ENCODE data around the gene SORBS2.

SORBS2 gene

GRCh38 chr4:185657183-185657582 is 154.8 kb downstream of the SORBS2 start:
- no peak overlapping the region for H3K4me3 Mint-ChIP-seq
- H3K9me3 Mint-ChIP-seq: no peaks in the 10 kb centered on the region
- H3K36me3 Mint-ChIP-seq (ENCODE audit: low read depth): no peaks in the 10 kb centered on the region
- intact Hi-C loops (cut with micrococcal nuclease): no loop called here
- no peaks in the 10 kb centered on the region for H3K4me1 Mint-ChIP-seq (ENCODE audit: low read depth)
- peaks cover 9% of the 10 kb centered on the region for H3K27me3 Mint-ChIP-seq
- no peak overlapping the region for H3K27ac Mint-ChIP-seq

- Mint-ChIP-seq H3K4me1 (ENCODE audit: low read depth) (no peaks in the 10 kb centered on the region), H3K4me3 (no peak overlapping the region), H3K27ac (no peak overlapping the region), H3K36me3 (ENCODE audit: low read depth) (no peaks in the 10 kb centered on the region), H3K27me3 (peaks cover 7% of the 10 kb centered on the region), H3K9me3 (no peaks in the 10 kb centered on the region)
- intact Hi-C loops (cut with micrococcal nuclease): no loop called here
Measured at GRCh38 chr4:185656467-185656931, 155.5 kb downstream of the SORBS2 start.

GRCh38 chr4:185654965-185655554 is 156.9 kb downstream of the SORBS2 start:
- no peaks in the 10 kb centered on the region for H3K36me3 Mint-ChIP-seq (ENCODE audit: low read depth)
- no peaks in the 10 kb centered on the region for H3K4me1 Mint-ChIP-seq (ENCODE audit: low read depth)
- peaks cover 9% of the 10 kb centered on the region for H3K27me3 Mint-ChIP-seq
- no peaks in the 10 kb centered on the region for H3K9me3 Mint-ChIP-seq
- H3K4me3 Mint-ChIP-seq: no peak overlapping the region
- intact Hi-C loops (cut with micrococcal nuclease): no loop called here
- H3K27ac Mint-ChIP-seq: no peak overlapping the region

GRCh38 chr4:185654311-185654710 is 157.7 kb downstream of the SORBS2 start:
- H3K36me3 Mint-ChIP-seq (ENCODE audit: low read depth): no peaks in the 10 kb centered on the region
- no peak overlapping the region for H3K27ac Mint-ChIP-seq
- intact Hi-C loops (cut with micrococcal nuclease): no loop called here
- no peaks in the 10 kb centered on the region for H3K9me3 Mint-ChIP-seq
- no peaks in the 10 kb centered on the region for H3K4me1 Mint-ChIP-seq (ENCODE audit: low read depth)
- peaks cover 10% of the 10 kb centered on the region for H3K27me3 Mint-ChIP-seq
- H3K4me3 Mint-ChIP-seq: no peak overlapping the region

- Mint-ChIP-seq H3K4me3 (no peak overlapping the region), H3K9me3 (no peaks in the 10 kb centered on the region), H3K36me3 (ENCODE audit: low read depth) (no peaks in the 10 kb centered on the region)
Measured at GRCh38 chr4:185651851-185652250, 160.1 kb downstream of the SORBS2 start.

GRCh38 chr4:185651137-185651677 is 160.8 kb downstream of the SORBS2 start:
- Mint-ChIP-seq H3K36me3 (ENCODE audit: low read depth) (no peaks in the 10 kb centered on the region), H3K9me3 (no peaks in the 10 kb centered on the region), H3K27me3 (peaks cover 7% of the 10 kb centered on the region), H3K4me1 (ENCODE audit: low read depth) (no peaks in the 10 kb centered on the region), H3K27ac (no peak overlapping the region), H3K4me3 (no peak overlapping the region)
- intact Hi-C loops (cut with micrococcal nuclease): no loop called here

More at GRCh38 chr4:185651851-185652250, 160.1 kb downstream of the SORBS2 start:
- Mint-ChIP-seq H3K4me1 (ENCODE audit: low read depth) (no peaks in the 10 kb centered on the region), H3K27ac (no peak overlapping the region), H3K27me3 (peaks cover 10% of the 10 kb centered on the region)
- intact Hi-C loops (cut with micrococcal nuclease): no loop called here

- Mint-ChIP-seq H3K27me3 (peaks cover 7% of the 10 kb centered on the region), H3K27ac (no peak overlapping the region), H3K36me3 (ENCODE audit: low read depth) (no peaks in the 10 kb centered on the region), H3K4me3 (no peak overlapping the region), H3K4me1 (ENCODE audit: low read depth) (no peaks in the 10 kb centered on the region), H3K9me3 (no peaks in the 10 kb centered on the region)
- intact Hi-C loops (cut with micrococcal nuclease): no loop called here
Measured at GRCh38 chr4:185648631-185649030, 163.4 kb downstream of the SORBS2 start.

- Mint-ChIP-seq H3K27ac (no peak overlapping the region), H3K27me3 (peaks cover 6% of the 10 kb centered on the region), H3K4me1 (ENCODE audit: low read depth) (no peaks in the 10 kb centered on the region), H3K36me3 (ENCODE audit: low read depth) (no peaks in the 10 kb centered on the region), H3K9me3 (no peaks in the 10 kb centered on the region), H3K4me3 (no peak overlapping the region)
- intact Hi-C loops (cut with micrococcal nuclease): no loop called here
Measured at GRCh38 chr4:185645403-185645802, 166.6 kb downstream of the SORBS2 start.

- no peak overlapping the region for H3K4me3 Mint-ChIP-seq
- H3K9me3 Mint-ChIP-seq: no peaks in the 10 kb centered on the region
- intact Hi-C loops (cut with micrococcal nuclease): no loop called here
- no peaks in the 10 kb centered on the region for H3K36me3 Mint-ChIP-seq (ENCODE audit: low read depth)
- H3K27me3 Mint-ChIP-seq: peaks cover 8% of the 10 kb centered on the region
- H3K4me1 Mint-ChIP-seq (ENCODE audit: low read depth): no peaks in the 10 kb centered on the region
- H3K27ac Mint-ChIP-seq: no peak overlapping the region
Measured at GRCh38 chr4:185644408-185644807, 167.6 kb downstream of the SORBS2 start.

GRCh38 chr4:185642907-185643306 is 169.1 kb downstream of the SORBS2 start:
- Mint-ChIP-seq H3K4me1 (ENCODE audit: low read depth) (no peaks in the 10 kb centered on the region), H3K27me3 (peaks cover 19% of the 10 kb centered on the region), H3K9me3 (no peaks in the 10 kb centered on the region), H3K27ac (no peak overlapping the region), H3K36me3 (ENCODE audit: low read depth) (no peaks in the 10 kb centered on the region), H3K4me3 (no peak overlapping the region)
- intact Hi-C loops (cut with micrococcal nuclease): no loop called here

- intact Hi-C loops (cut with micrococcal nuclease): loop anchor here (1.0 to 2.0 kb wide), 2 partner anchors 397 to 496 kb away; no protein-coding TSS in a partner anchor
- peaks cover 30% of the 10 kb centered on the region for H3K27me3 Mint-ChIP-seq
Measured at GRCh38 chr4:185640811-185641675, 171.0 kb downstream of the SORBS2 start.

GRCh38 chr4:185638548-185639301 is 173.3 kb downstream of the SORBS2 start:
- H3K9me3 Mint-ChIP-seq: no peaks in the 10 kb centered on the region
- H3K4me3 Mint-ChIP-seq: no peak overlapping the region
- no peaks in the 10 kb centered on the region for H3K36me3 Mint-ChIP-seq (ENCODE audit: low read depth)
- H3K4me1 Mint-ChIP-seq (ENCODE audit: low read depth): no peaks in the 10 kb centered on the region
- H3K27me3 Mint-ChIP-seq: peaks cover 34% of the 10 kb centered on the region
- H3K27ac Mint-ChIP-seq: no peak overlapping the region
- intact Hi-C loops (cut with micrococcal nuclease): no loop called here

More at GRCh38 chr4:185640811-185641675, 171.0 kb downstream of the SORBS2 start:
- H3K36me3 Mint-ChIP-seq (ENCODE audit: low read depth): no peaks in the 10 kb centered on the region
- no peak overlapping the region for H3K27ac Mint-ChIP-seq
- H3K4me1 Mint-ChIP-seq (ENCODE audit: low read depth): no peaks in the 10 kb centered on the region
- H3K9me3 Mint-ChIP-seq: no peaks in the 10 kb centered on the region
- H3K4me3 Mint-ChIP-seq: no peak overlapping the region

GRCh38 chr4:185638093-185638492 is 173.9 kb downstream of the SORBS2 start:
- no peaks in the 10 kb centered on the region for H3K36me3 Mint-ChIP-seq (ENCODE audit: low read depth)
- intact Hi-C loops (cut with micrococcal nuclease): no loop called here
- H3K4me3 Mint-ChIP-seq: no peak overlapping the region
- H3K27me3 Mint-ChIP-seq: peaks cover 34% of the 10 kb centered on the region
- H3K4me1 Mint-ChIP-seq (ENCODE audit: low read depth): no peaks in the 10 kb centered on the region
- no peak overlapping the region for H3K27ac Mint-ChIP-seq
- no peaks in the 10 kb centered on the region for H3K9me3 Mint-ChIP-seq

Data from dendritic cell treated with granulocyte-macrophage colony-stimulating factor and Interleukin-4, amounts not matched to agents 40 ng/mL and 50 ng/mL, for 4 days (primary cell).